Uterus (tissue), 4 donors: ENCODE results near the gene IL1A. TPM values are rescaled to one million over a fixed set of nuclear protein-coding genes. Genes with fewer than 3 reads are reported as not detected.

Experiments
- DNase-seq, 2 donors: peaks; one replicate each; pipeline ENCODE4 v3.0.0-alpha.2; 2019 to 2020
- H3K27ac ChIP-seq, 2 donors: fragments of 200-600 bp; sonication (generic); 1 replicate in 1 of 2; 2 replicates in 1 of 2; pipeline ENCODE4 v1.5.1; 2016 to 2018
- H3K27me3 ChIP-seq, 2 donors: fragments of 200-600 bp; sonication (generic); one replicate each; pipeline ENCODE4 v1.5.1; 2018 to 2019; ENCODE audit warnings: control low read depth in 1 of 2
- H3K36me3 ChIP-seq, 2 donors: fragments of 200-600 bp; sonication (generic); one replicate each; pipeline ENCODE4 v1.5.1; 2019; ENCODE audit warnings: control low read depth in 1 of 2
- H3K4me1 ChIP-seq, 2 donors: fragments of 200-600 bp; sonication (generic); one replicate each; pipeline ENCODE4 v1.5.1; 2018 to 2019; ENCODE audit warnings: control low read depth in 1 of 2
- H3K4me3 ChIP-seq, 2 donors: fragments of 200-600 bp; sonication (generic); 1 replicate in 1 of 2; 2 replicates in 1 of 2; pipeline ENCODE4 v1.5.1; 2018 to 2019; ENCODE audit warnings: mild to moderate bottlenecking in 1 of 2
- H3K9me3 ChIP-seq, 2 donors: fragments of 200-600 bp; sonication (generic); one replicate each; pipeline ENCODE4 v1.5.1; 2019; ENCODE audit warnings: control low read depth in 1 of 2
- POLR2A ChIP-seq, 2 donors: fragments of 450-650 bp; IDR thresholded peaks; one replicate each; pipeline ENCODE4 v1.6.1; 2016; ENCODE audit warnings: antibody characterized with exemption in 2 of 2, mild to moderate bottlenecking in 1 of 2, moderate library complexity in 1 of 2
- intact Hi-C: fragments of 100-400 bp; cut with DNase I; formaldehyde crosslinking; loops from one replicate; pipeline ENCODE4 v1.15.1; 2023; ENCODE audit warnings: low total_unique reads
- total RNA-seq, 4 donors: library from RNA; depleted of rRNA in 3 of 4; stranded (reverse); fragments of >200 nt in 3 of 4; gene quantifications; one replicate each; pipeline versions ENCODE4 v1.1.0 to v1.2.4, GENCODE V29; 2014 to 2023
- TF ChIP-seq, protein P1 (sequence below), 4 experiments: fragments of 200-600 bp in 2 of 4; fragments of 450-650 bp in 2 of 4; sonication (generic) in 2 of 4; IDR thresholded peaks; one replicate each; pipeline ENCODE4 v1.5.1; 2016 to 2019; ENCODE audit warnings: antibody characterized with exemption in 4 of 4, mild to moderate bottlenecking in 2 of 4, moderate library complexity in 1 of 4
- donor health status: DM: yes; HTN: yes; CAD: no.

The IL1A gene
- total RNA-seq, 4 donors from 2014 or later: 0.41 TPM; not detected in 3

DNA sequence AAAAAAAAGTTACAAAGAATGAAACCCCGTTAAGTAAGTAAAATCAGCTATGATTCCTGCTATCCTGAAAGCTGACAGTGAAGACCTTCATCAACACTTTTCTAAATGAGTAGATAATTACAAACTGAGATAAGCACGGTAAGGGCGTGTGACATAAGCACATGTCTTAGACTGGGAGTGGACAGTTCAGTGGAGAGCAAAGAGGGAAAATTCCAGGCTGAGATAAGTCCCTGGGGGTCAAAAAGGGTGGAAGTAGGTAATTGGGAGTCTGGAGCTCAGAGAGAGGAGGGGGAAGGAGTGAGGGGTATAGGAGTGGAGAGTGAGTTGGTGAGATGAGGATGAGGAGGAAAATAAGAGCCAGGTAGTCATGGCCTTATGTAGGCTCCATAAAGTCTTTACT is 4.4 kb upstream of the IL1A start:
- H3K27ac ChIP-seq: no peak overlapping the region
- H3K4me3 ChIP-seq: no peak overlapping the region
- TF ChIP-seq POLR2A (IDR thresholded peaks at IDR 0.05): no peak
- TF ChIP-seq, protein P1, sequence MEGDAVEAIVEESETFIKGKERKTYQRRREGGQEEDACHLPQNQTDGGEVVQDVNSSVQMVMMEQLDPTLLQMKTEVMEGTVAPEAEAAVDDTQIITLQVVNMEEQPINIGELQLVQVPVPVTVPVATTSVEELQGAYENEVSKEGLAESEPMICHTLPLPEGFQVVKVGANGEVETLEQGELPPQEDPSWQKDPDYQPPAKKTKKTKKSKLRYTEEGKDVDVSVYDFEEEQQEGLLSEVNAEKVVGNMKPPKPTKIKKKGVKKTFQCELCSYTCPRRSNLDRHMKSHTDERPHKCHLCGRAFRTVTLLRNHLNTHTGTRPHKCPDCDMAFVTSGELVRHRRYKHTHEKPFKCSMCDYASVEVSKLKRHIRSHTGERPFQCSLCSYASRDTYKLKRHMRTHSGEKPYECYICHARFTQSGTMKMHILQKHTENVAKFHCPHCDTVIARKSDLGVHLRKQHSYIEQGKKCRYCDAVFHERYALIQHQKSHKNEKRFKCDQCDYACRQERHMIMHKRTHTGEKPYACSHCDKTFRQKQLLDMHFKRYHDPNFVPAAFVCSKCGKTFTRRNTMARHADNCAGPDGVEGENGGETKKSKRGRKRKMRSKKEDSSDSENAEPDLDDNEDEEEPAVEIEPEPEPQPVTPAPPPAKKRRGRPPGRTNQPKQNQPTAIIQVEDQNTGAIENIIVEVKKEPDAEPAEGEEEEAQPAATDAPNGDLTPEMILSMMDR (IDR thresholded peaks at IDR 0.05): no peak
- H3K4me1 ChIP-seq: no peaks in the 10 kb centered on the region
- no peaks in the 10 kb centered on the region for H3K36me3 ChIP-seq
- H3K9me3 ChIP-seq: no peaks in the 10 kb centered on the region
- DNase-seq: no peak
- intact Hi-C loops: no loop called here
- H3K27me3 ChIP-seq: no peaks in the 10 kb centered on the region

DNA sequence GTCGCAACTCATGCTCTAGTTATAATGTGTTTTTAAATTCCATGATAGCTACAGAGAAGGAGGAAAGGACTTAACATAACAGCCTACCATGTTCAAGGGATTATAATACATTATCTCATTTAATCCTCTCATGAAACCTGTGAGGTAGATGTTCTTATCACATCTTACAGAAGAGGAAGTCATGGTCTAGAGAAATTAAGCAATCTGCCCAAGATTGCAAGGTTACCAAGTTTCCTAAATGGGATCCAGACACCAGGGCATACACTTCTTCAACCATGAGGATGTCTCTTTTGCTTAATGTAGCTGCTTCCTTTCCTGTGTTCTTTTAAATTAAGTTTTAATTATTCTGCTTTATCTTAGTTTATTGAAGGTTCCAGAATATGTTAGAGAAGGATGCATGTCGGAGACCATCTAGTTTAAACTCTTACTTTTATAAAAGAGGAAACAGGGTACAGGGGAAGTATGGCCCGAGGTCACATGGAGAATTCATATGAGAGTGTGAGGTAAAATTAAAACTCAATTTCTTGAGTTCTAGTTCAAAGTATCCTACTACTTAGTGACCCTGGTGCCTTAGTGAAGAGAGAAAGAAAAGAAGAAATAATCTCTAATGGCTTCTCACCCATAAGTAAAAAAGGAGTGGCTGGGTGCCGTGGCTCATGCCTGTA is 3.6 kb upstream of the IL1A start:
- no peak for TF ChIP-seq POLR2A (IDR thresholded peaks at IDR 0.05)
- TF ChIP-seq, protein P1 (IDR thresholded peaks at IDR 0.05): no peak
- H3K36me3 ChIP-seq: no peaks in the 10 kb centered on the region
- no peaks in the 10 kb centered on the region for H3K9me3 ChIP-seq
- no peak overlapping the region for H3K4me3 ChIP-seq
- intact Hi-C loops: no loop called here
- no peak for DNase-seq
- no peaks in the 10 kb centered on the region for H3K27me3 ChIP-seq
- no peaks in the 10 kb centered on the region for H3K4me1 ChIP-seq
- no peak overlapping the region for H3K27ac ChIP-seq

DNA sequence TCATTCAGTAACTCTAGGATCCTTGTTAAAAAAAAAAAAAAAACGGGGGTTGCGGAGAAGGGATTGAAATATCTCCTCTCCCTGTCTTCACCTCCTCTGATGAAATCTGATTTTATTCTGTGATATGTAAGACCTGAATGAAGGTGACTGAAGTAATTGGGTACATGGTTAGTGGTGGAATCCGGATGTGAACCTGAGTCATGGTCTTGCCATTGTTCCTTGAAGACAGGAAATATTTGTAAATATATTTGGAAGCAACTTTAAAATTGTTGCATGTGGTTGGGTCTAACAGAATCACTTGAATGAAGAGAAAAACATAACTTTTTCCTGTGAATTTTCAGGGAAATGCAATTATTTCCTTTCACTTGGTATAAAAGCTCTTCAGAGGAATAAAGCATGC is 3.0 kb upstream of the IL1A start:
- TF ChIP-seq, protein P1 (IDR thresholded peaks at IDR 0.05): no peak
- TF ChIP-seq POLR2A (IDR thresholded peaks at IDR 0.05): no peak
- no peak for DNase-seq
- no peaks in the 10 kb centered on the region for H3K4me1 ChIP-seq
- intact Hi-C loops: no loop called here
- H3K27ac ChIP-seq: no peak overlapping the region
- H3K27me3 ChIP-seq: no peaks in the 10 kb centered on the region
- no peak overlapping the region for H3K4me3 ChIP-seq
- no peaks in the 10 kb centered on the region for H3K9me3 ChIP-seq
- no peaks in the 10 kb centered on the region for H3K36me3 ChIP-seq

DNA sequence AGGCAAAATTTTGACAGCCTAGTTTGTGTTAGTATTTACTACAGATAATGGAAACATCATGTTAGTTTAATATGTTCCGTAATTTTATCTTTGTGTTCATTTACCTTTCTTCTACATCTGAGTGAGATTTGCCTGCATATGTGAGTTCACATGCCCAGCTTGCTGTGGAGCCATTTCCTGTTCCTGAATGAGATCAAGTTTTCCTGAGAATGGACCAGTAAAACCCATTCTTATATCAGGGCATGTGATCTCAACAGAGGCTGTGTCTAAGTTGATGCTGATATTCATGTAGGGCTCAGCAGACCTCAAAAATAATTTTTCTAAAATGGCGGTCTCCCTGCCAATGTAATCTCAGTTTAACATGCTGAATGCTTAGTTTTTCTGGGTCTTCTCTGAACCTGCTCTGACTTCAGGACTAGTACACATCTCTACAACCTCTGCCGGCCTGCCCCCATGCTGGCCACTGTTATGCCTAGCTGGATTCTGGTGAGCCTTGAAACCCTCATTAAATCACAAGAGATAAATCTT is 1.0 kb downstream of the IL1A start:
- no peak for DNase-seq

DNA sequence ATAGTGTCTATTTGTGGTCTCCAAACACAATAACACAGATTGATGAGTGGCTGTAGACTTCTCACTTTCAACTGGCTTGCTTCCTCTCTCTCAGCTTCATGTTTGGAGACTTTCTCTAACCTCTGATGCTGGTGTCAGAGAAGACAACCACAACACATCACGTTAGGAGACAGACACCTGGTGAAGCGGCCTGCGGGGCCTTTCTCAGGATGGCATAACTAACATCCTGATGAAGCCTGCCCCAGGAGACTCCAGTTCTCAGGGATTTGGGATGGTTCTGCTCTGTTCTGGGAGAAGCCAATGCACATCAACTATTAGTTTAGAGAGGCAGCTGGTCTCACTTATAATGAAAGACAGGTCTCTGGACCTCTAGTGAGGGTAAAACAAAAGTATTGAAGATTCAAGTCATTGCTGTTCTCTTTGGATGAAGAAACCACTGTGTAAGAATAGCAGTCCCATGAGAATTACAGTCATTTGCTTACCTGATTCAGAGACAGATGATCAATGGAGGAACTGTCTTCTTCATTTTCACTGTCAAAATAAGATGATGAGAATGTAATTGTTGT is 2.0 kb downstream of the IL1A start:
- Histone ChIP-seq H3K9me3 (no peaks in the 10 kb centered on the region), H3K27ac (no peak overlapping the region), H3K36me3 (no peaks in the 10 kb centered on the region), H3K27me3 (no peaks in the 10 kb centered on the region), H3K4me3 (no peak overlapping the region), H3K4me1 (no peaks in the 10 kb centered on the region)
- no peak for DNase-seq
- intact Hi-C loops: no loop called here
- TF ChIP-seq POLR2A (IDR thresholded peaks at IDR 0.05): no peak
- TF ChIP-seq, protein P1 (IDR thresholded peaks at IDR 0.05): no peak

More for the DNA sequence above, 1.0 kb downstream of the IL1A start:
- intact Hi-C loops: no loop called here
- TF ChIP-seq, protein P1 (IDR thresholded peaks at IDR 0.05): no peak
- no peak for TF ChIP-seq POLR2A (IDR thresholded peaks at IDR 0.05)
- Histone ChIP-seq H3K27ac (no peak overlapping the region), H3K4me3 (no peak overlapping the region), H3K9me3 (no peaks in the 10 kb centered on the region), H3K4me1 (no peaks in the 10 kb centered on the region), H3K27me3 (no peaks in the 10 kb centered on the region), H3K36me3 (no peaks in the 10 kb centered on the region)
